HepG2 (cell line): ENCODE results near the gene SBK1. TPM values are rescaled to one million over a fixed set of nuclear protein-coding genes. Genes with fewer than 3 reads are reported as not detected.

Experiments used
- IRF1 ChIP-seq: sonication (generic); formaldehyde crosslinking; IDR thresholded peaks from 2 replicates; pipeline ENCODE4 v1.4.0; 2020; ENCODE audit warnings: low read depth, mild to moderate bottlenecking, missing genetic modification reagents
- PAXIP1 ChIP-seq: sonication (generic); formaldehyde crosslinking; conservative IDR thresholded peaks from 2 replicates; pipeline ENCODE4 v1.4.0; 2020; ENCODE audit warnings: mild to moderate bottlenecking, missing genetic modification reagents, moderate library complexity
- ZNF142 ChIP-seq: sonication (generic); formaldehyde crosslinking; IDR thresholded peaks from 2 replicates; pipeline ENCODE4 v1.4.0; 2020; ENCODE audit warnings: missing genetic modification reagents
- ZNF318 ChIP-seq: sonication (generic); formaldehyde crosslinking; IDR thresholded peaks from 2 replicates; pipeline ENCODE4 v1.4.0; 2020; ENCODE audit warnings: mild to moderate bottlenecking, missing genetic modification reagents
- polyA plus RNA-seq, 8 experiments: library from polyadenylated mRNA; depleted of rRNA in 3 of 8; stranded (reverse) in 7 of 8; unstranded in 1 of 8; fragments of >200 nt; fragmentation: Illumina TruSeq in 4 of 8; extraction: Trizol in 4 of 8; gene quantifications; 2 replicates each; pipeline versions ENCODE4 v1.2.1 to v1.2.3, GENCODE V29; 2011 to 2016; ENCODE audit warnings: low read depth in 4 of 8, missing spikeins in 1 of 8, mixed read lengths in 1 of 8; ENCODE audit not compliant: insufficient read depth in 1 of 8
- total RNA-seq, 5 experiments: library from RNA; depleted of rRNA; stranded (reverse); fragments of >200 nt; fragmentation: Illumina TruSeq; extraction: Trizol; gene quantifications; 2 replicates each; pipeline ENCODE4 v1.2.3, GENCODE V29; 2016; ENCODE audit warnings: low read depth in 1 of 5

Gene SBK1
- total and polyA plus RNA-seq, 2 of the 13 experiments (the other 11 are each of a cell fraction or from before 2014, with no cell fraction given) = 0.15 to 0.17 TPM

- TF ChIP-seq PAXIP1 (CRISPR knock-in tag) = peak; percentile 65
- TF ChIP-seq ZNF142 (CRISPR knock-in tag) = no peak
- no peak for TF ChIP-seq ZNF318 (CRISPR knock-in tag)
- TF ChIP-seq IRF1 = no peak
Observed at GRCh38 chr16:28324235-28324886, 32.0 kb downstream of the SBK1 start (continued).
